Right renal pelvis (tissue), 4 donors: Measurements from ENCODE around the gene PPP3CA. TPM values are rescaled to one million over a fixed set of nuclear protein-coding genes. Genes with fewer than 3 reads are reported as not detected.
A peak's percentile ranks its signal among the peaks of the same experiment; 100 is the strongest.

ENCODE experiments used
- DNase-seq, 4 donors: peaks; one replicate each; pipeline ENCODE4 v3.0.0-alpha.2; 2013; ENCODE audit warnings: low read depth in 4 of 4, low spot score in 3 of 4, missing footprints in 1 of 4
- polyA plus RNA-seq, 4 donors: library from polyadenylated mRNA; unstranded; fragments of 120-200 nt; gene quantifications; one replicate each; pipeline ENCODE4 v1.2.1, GENCODE V29; 2013; ENCODE audit not compliant: insufficient read length in 4 of 4

The PPP3CA gene
- polyA plus RNA-seq, 4 donors = 38.4 to 51.1 (median 45.5) TPM

- DNase-seq = no peak
Observed at GRCh38 chr4:101332424-101332823, 14.9 kb downstream of the PPP3CA start.

- no peak for DNase-seq
Observed at GRCh38 chr4:101331017-101331416, 16.3 kb downstream of the PPP3CA start.

DNA sequence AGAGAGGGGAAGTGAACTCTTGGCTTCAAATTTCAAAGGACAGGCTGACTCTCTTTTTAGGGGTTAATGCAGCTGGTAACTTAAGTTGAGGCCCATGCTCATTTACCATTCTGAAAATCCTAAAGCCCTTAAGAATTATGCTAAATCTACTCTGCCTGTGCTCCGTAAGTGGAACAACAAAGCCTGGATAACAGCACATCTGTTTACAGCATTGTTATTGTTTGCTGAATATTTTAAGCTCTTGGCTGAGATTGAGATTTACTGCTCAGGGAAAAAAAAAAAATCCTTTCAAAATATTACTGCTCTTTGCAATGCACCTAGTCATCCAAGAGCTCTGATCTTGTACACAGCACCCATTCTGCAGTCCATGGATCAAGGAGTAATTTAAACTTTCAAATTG lies 17.7 kb downstream of the PPP3CA start:
- DNase-seq = no peak

DNA sequence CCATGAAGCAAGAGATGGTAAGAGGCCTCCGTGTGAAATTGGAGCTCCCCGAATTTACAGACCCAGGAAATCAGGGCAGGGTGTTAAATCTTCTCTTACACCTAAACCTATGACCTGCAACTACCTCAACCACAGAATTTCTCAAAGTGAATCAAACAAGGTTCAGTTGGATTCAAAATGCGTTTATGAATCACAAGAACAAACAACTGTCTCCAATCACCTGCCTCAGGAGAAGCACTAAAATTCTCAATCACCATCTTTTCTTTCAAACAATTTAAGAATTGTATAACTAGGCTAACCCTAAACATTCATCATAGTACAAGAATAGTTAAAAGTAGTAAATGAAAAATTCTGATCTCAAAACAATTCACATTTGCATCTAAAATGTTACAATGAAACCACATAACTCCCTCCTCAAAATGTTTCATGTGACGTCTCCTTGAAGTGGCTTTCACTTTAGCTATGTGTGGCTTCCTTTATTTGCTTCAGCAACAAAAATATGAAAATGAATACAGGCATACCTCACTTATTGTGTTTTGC lies 19.2 kb downstream of the PPP3CA start:
- DNase-seq = no peak

DNA sequence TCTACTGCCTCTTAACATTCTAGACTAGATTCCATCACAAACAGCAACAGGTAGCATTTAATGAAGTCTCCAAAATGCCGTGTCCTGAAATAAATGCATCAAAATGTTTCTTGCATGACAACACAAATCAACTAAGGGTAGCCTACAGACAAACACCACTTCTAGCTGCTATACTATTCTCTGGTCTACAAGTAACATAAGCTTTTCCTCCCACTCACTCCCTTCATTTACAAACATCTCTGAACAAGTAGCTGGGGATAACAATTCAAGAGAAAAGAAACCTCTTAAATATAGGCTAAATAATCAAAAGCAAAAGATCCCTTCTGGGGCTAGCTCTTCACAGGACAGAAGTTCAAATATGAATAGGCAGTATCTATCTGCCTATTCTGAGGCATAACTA lies 20.8 kb downstream of the PPP3CA start:
- DNase-seq = peak in 2 of 4 donors; percentile 11 to 20

DNA sequence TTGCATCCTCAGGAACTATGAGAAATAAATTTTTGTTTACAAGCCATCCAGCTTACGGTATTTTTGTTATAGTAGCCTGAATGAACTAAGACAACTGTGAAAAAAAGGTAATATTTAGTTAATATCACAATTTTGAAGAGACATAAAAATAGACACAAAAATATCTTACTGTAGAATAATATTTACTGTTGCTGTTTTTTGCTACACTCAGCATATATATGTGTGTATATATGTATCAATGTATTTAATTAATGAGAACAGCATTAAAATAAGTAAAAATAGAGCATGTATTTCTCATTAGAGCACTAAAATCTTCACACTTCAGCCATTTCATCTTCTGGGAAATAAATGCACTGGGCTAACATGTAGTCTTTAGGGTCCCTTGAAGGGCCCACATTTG lies 24.6 kb downstream of the PPP3CA start:
- DNase-seq = no peak

- no peak for DNase-seq
Observed at GRCh38 chr4:101321481-101322042, 25.8 kb downstream of the PPP3CA start.

- no peak for DNase-seq
Observed at GRCh38 chr4:101315786-101316185, 31.5 kb downstream of the PPP3CA start.

DNA sequence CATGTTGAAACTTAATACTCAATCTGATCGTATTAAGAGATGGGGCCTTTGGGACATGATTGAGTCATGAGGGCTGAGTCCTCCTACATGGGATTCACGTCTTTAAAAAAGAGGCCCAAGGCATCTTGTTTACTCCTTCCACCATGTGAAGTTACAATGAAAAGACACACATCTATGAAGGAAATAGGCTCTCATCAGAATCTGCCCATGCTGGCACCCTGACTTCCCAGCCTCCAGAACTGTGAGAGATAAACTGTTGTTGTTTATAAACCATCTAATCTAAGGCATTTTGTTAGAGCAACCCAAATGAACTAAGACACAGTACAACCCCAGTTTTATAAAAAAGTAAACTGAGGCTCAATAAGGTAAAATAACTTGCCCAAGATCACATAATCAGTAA lies 32.3 kb downstream of the PPP3CA start:
- no peak for DNase-seq

DNA sequence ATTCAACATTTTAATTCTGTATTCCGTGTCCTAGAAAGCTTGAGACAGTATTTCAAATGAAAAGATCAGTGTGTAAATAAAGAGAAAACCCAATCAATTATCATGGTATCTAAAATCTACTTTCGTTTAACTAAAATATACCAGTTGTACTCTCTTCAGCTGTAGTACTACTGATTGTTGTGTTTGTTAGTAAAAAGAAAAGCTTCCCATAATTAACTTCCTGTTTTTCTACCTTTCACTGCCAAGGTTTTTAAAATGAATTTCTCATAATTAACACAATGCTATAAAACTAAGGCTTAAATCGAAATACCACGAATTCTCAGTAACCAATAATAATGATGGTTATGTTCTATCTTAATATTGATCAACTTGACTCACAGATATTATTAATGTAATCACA lies 37.4 kb downstream of the PPP3CA start:
- no peak for DNase-seq

- no peak for DNase-seq
Observed at GRCh38 chr4:101307899-101308298, 39.4 kb downstream of the PPP3CA start.

DNA sequence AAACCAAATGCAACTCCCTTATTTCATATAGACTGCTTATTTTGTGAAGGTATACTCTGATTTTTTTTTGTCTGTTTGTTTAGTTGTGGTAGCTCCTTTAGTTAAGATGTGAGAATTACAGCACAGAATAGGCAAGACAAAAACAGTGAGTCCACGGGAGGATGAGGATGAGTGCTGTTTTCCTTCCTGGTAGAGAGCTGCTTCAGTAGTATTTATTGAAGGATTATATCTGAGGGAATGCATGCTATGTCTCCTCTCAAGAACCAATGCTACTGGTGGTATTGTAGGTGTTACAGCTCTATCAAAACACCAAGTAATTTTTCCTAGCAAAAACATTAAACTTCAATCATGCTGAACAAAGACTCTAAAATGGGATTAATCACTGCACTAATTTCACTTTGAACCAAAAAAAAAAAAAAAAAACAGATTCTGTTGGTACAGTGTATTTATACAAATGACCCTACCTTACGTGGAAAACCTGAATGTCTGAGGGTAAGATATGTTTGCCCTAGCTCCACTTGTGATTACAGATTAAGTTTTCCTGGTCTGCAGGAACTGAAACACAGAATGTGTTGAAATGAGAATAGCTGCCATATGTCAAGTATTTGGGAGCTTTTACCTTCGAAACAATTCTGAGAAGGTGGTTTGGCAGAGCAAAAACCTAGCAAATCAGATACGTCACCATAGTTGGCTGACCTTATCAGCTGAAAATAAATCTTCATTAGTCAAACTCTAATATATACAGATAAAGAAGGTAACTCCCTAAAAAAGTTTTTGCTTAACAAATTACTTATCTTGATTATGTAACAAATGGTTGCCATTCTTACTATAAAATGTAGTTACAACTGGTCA lies 40.3 kb downstream of the PPP3CA start:
- no peak for DNase-seq

GRCh38 chr4:101306225-101306624 lies 41.1 kb downstream of the PPP3CA start:
- DNase-seq = no peak

GRCh38 chr4:101304916-101305315 lies 42.4 kb downstream of the PPP3CA start:
- DNase-seq = no peak

- DNase-seq = no peak
Observed at GRCh38 chr4:101299899-101300540, 47.3 kb downstream of the PPP3CA start.

GRCh38 chr4:101299021-101299420 lies 48.3 kb downstream of the PPP3CA start:
- DNase-seq = no peak

- no peak for DNase-seq
Observed at GRCh38 chr4:101295691-101296090, 51.6 kb downstream of the PPP3CA start.

DNA sequence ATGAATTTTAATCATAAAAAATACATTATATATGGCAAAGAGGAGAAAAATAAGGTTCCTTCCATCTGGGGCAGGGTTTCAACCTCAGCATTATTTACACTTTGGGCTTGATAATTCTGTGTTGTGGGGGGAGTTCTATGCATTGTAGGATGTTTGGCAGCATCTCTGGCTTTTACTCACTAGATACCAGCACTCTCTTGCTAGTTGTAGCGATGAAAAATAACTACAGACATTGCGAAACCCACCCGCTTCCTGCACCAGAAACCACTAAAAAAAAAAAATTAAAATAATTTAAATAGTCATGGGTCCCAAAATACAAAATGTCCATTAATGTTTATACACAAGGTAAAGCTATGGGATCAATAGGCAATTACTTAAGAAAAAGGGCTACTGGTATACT lies 52.7 kb downstream of the PPP3CA start:
- DNase-seq = no peak

GRCh38 chr4:101292901-101293300 lies 54.4 kb downstream of the PPP3CA start:
- DNase-seq = no peak

DNA sequence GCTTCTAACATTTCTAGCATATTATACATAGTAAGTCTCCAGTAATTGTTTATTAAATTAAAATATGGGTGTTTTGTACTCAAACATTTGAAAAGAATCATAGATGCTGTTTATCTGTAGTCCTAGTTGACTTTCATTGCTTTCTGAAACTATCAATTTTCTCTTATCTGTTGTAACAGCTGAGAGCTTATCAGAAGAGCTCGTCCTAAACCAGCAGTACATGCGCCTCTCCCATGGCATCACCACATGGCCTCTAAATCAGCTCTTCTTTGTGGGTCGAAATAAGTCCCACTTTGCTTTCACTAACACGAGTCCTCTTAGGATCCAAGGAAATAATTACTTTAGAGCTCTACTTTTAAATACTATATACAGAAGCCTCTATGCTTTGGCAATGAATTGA lies 55.1 kb downstream of the PPP3CA start:
- no peak for DNase-seq

- DNase-seq = no peak
Observed at GRCh38 chr4:101291198-101291597, 56.1 kb downstream of the PPP3CA start.

DNA sequence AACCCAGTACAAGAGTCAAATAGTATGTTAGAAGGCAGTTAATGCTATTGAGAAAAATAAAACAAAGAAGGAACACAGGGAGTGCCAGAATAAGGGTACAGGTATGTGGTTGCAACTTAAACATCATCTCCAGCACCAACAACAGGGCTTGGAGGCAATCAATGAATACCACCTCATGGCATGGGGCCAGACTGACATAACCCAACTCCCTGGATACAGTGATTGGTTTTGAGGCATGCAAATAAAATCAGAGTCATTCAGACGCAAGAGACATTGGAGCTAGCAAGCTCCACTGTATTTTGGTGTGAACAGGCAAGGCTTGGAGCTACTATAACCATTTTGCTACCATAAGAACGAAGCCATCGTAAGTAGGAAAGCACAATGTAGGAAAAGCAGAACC lies 56.7 kb downstream of the PPP3CA start:
- DNase-seq = no peak
